ENCODE data around the gene ZBP1.

Gene ZBP1

GRCh38 chr20:57663681-57664451 is 43.6 kb upstream of the ZBP1 start:
- Histone ChIP-seq H4K20me1 (ENCODE audit: insufficient read depth, low read length, poor library complexity, severe bottlenecking) (no peaks in the 10 kb centered on the region), H3K9me3 (ENCODE audit: insufficient read depth, low read depth, low read length) (no peaks in the 10 kb centered on the region), H3K4me2 (ENCODE audit: low read depth, low read length, poor library complexity, severe bottlenecking) (no peak overlapping the region), H3F3A (ENCODE audit: low read depth) (no peaks in the 10 kb centered on the region), H3K9me2 (replicated peaks; ENCODE audit: low read depth, low read length) (no peaks in the 10 kb centered on the region), H3K79me2 (ENCODE audit: insufficient read depth, low read length) (peaks cover 4% of the 10 kb centered on the region; the same call in 1 of the 2 replicates), H3K4me1 (ENCODE audit: insufficient read depth, low read length, poor library complexity, severe bottlenecking) (no peaks in the 10 kb centered on the region), H3K9ac (ENCODE audit: low read depth, low read length, poor library complexity, severe bottlenecking) (no peak overlapping the region), H3K27me3 (ENCODE audit: insufficient read depth, low read length, poor library complexity, severe bottlenecking) (no peaks in the 10 kb centered on the region), H2AFZ (ENCODE audit: low read length) (no peak overlapping the region), H3K4me3 (ENCODE audit: low read length, poor library complexity, severe bottlenecking) (no peak overlapping the region), H3K36me3 (ENCODE audit: insufficient read depth, low read length) (no peaks in the 10 kb centered on the region)
- TF ChIP-seq CTCF (conservative IDR thresholded peaks at IDR 0.05; ENCODE audit: low read length) (no peak), EZH2phosphoT487 (IDR thresholded peaks at IDR 0.05; ENCODE audit: borderline replicate concordance) (no peak)

- no peak overlapping the region for H3K4me2 ChIP-seq (ENCODE audit: low read depth, low read length, poor library complexity, severe bottlenecking)
- TF ChIP-seq EZH2phosphoT487 (IDR thresholded peaks at IDR 0.05; ENCODE audit: borderline replicate concordance) (no peak), CTCF (conservative IDR thresholded peaks at IDR 0.05; ENCODE audit: low read length) (no peak)
- H3K36me3 ChIP-seq (ENCODE audit: insufficient read depth, low read length): no peaks in the 10 kb centered on the region
- H3K9me3 ChIP-seq (ENCODE audit: insufficient read depth, low read depth, low read length): no peaks in the 10 kb centered on the region
- no peak overlapping the region for H2AFZ ChIP-seq (ENCODE audit: low read length)
- H4K20me1 ChIP-seq (ENCODE audit: insufficient read depth, low read length, poor library complexity, severe bottlenecking): no peaks in the 10 kb centered on the region
- H3K4me3 ChIP-seq (ENCODE audit: low read length, poor library complexity, severe bottlenecking): no peak overlapping the region
- peaks cover 4% of the 10 kb centered on the region; the same call in 1 of the 2 replicates for H3K79me2 ChIP-seq (ENCODE audit: insufficient read depth, low read length)
- no peak overlapping the region for H3K9ac ChIP-seq (ENCODE audit: low read depth, low read length, poor library complexity, severe bottlenecking)
- no peaks in the 10 kb centered on the region for H3K9me2 ChIP-seq (replicated peaks; ENCODE audit: low read depth, low read length)
- no peaks in the 10 kb centered on the region for H3F3A ChIP-seq (ENCODE audit: low read depth)
- H3K4me1 ChIP-seq (ENCODE audit: insufficient read depth, low read length, poor library complexity, severe bottlenecking): no peaks in the 10 kb centered on the region
- no peaks in the 10 kb centered on the region for H3K27me3 ChIP-seq (ENCODE audit: insufficient read depth, low read length, poor library complexity, severe bottlenecking)
Measured at GRCh38 chr20:57663241-57663640, 43.0 kb upstream of the ZBP1 start.

GRCh38 chr20:57662456-57663240 is 42.4 kb upstream of the ZBP1 start:
- no peak overlapping the region for H3K9ac ChIP-seq (ENCODE audit: low read depth, low read length, poor library complexity, severe bottlenecking)

More at GRCh38 chr20:57662456-57663240, 42.4 kb upstream of the ZBP1 start:
- Histone ChIP-seq H3F3A (ENCODE audit: low read depth) (no peaks in the 10 kb centered on the region), H3K36me3 (ENCODE audit: insufficient read depth, low read length) (no peaks in the 10 kb centered on the region; the same call in 1 of the 2 replicates), H3K4me3 (ENCODE audit: low read length, poor library complexity, severe bottlenecking) (no peak overlapping the region), H2AFZ (ENCODE audit: low read length) (no peak overlapping the region), H3K27me3 (ENCODE audit: insufficient read depth, low read length, poor library complexity, severe bottlenecking) (no peaks in the 10 kb centered on the region), H4K20me1 (ENCODE audit: insufficient read depth, low read length, poor library complexity, severe bottlenecking) (no peaks in the 10 kb centered on the region), H3K4me2 (ENCODE audit: low read depth, low read length, poor library complexity, severe bottlenecking) (no peak overlapping the region), H3K9me2 (replicated peaks; ENCODE audit: low read depth, low read length) (no peaks in the 10 kb centered on the region), H3K79me2 (ENCODE audit: insufficient read depth, low read length) (peaks cover 4% of the 10 kb centered on the region; the same call in 1 of the 2 replicates), H3K9me3 (ENCODE audit: insufficient read depth, low read depth, low read length) (no peaks in the 10 kb centered on the region), H3K4me1 (ENCODE audit: insufficient read depth, low read length, poor library complexity, severe bottlenecking) (no peaks in the 10 kb centered on the region)
- TF ChIP-seq CTCF (conservative IDR thresholded peaks at IDR 0.05; ENCODE audit: low read length) (no peak), EZH2phosphoT487 (IDR thresholded peaks at IDR 0.05; ENCODE audit: borderline replicate concordance) (no peak)

All from Loucy (cell line).